Activated T-cell treated with anti-CD3 and anti-CD28 coated beads for 48 hours (primary cell): Measurements from ENCODE around the gene ORMDL2.
A peak's percentile ranks its signal among the peaks of the same experiment; 100 is the strongest.

Experiments
- DNase-seq: peaks from one replicate; pipeline ENCODE4 v3.0.0-alpha.2; 2020; ENCODE audit warnings: low read depth

ORMDL2 gene

GRCh38 chr12:55817345-55818139 lies at the start of gene ORMDL2, which contains the start of gene SARNP:
TSS of gene ORMDL2 (plus strand) at chr12:55818041. CDS start at chr12:55819000, 959 bp downstream.
TSS of gene SARNP (minus strand) at chr12:55817724. CDS start at chr12:55817701, 23 bp downstream.
- DNase-seq: peak; percentile 91

- DNase-seq: no peak
Measured at GRCh38 chr12:55771736-55772135, 46.1 kb upstream of the ORMDL2 start.

- no peak for DNase-seq
Measured at GRCh38 chr12:55777856-55778255, 40.0 kb upstream of the ORMDL2 start.

- DNase-seq: no peak
Measured at GRCh38 chr12:55780685-55781084, 37.2 kb upstream of the ORMDL2 start.

- DNase-seq: no peak
Measured at GRCh38 chr12:55788546-55788945, 29.3 kb upstream of the ORMDL2 start.

GRCh38 chr12:55789171-55789570 lies 28.7 kb upstream of the ORMDL2 start:
- no peak for DNase-seq

- no peak for DNase-seq
Measured at GRCh38 chr12:55789893-55790292, 27.9 kb upstream of the ORMDL2 start.

GRCh38 chr12:55795950-55796349 lies 21.9 kb upstream of the ORMDL2 start:
- DNase-seq: no peak

GRCh38 chr12:55797068-55797467 lies 20.8 kb upstream of the ORMDL2 start:
- DNase-seq: no peak

GRCh38 chr12:55797550-55797949 lies 20.3 kb upstream of the ORMDL2 start:
- DNase-seq: no peak

- no peak for DNase-seq
Measured at GRCh38 chr12:55806982-55807381, 10.9 kb upstream of the ORMDL2 start.

GRCh38 chr12:55809274-55809673 lies 8.6 kb upstream of the ORMDL2 start:
- no peak for DNase-seq

GRCh38 chr12:55812088-55812487 lies 5.8 kb upstream of the ORMDL2 start:
- DNase-seq: no peak

- no peak for DNase-seq
Measured at GRCh38 chr12:55814257-55814656, 3.6 kb upstream of the ORMDL2 start.

GRCh38 chr12:55815473-55815872 lies 2.4 kb upstream of the ORMDL2 start:
- no peak for DNase-seq

GRCh38 chr12:55816881-55817344 lies 928 bp upstream of the ORMDL2 start:
- no peak for DNase-seq

GRCh38 chr12:55818140-55818728 lies 393 bp downstream of the ORMDL2 start:
- no peak for DNase-seq

GRCh38 chr12:55818886-55819285 lies 1.0 kb downstream of the ORMDL2 start:
- no peak for DNase-seq

GRCh38 chr12:55820679-55821078 lies 2.8 kb downstream of the ORMDL2 start:
- DNase-seq: no peak

- no peak for DNase-seq
Measured at GRCh38 chr12:55822228-55822627, 4.4 kb downstream of the ORMDL2 start.

GRCh38 chr12:55823419-55823818 lies 5.6 kb downstream of the ORMDL2 start:
- no peak for DNase-seq

- DNase-seq: no peak
Measured at GRCh38 chr12:55824726-55825125, 6.9 kb downstream of the ORMDL2 start.

- no peak for DNase-seq
Measured at GRCh38 chr12:55827806-55828205, 10.0 kb downstream of the ORMDL2 start.

GRCh38 chr12:55828357-55828756 lies 10.5 kb downstream of the ORMDL2 start:
- no peak for DNase-seq
